ENCODE data around the gene SUGCT.

SUGCT gene

GRCh38 chr7:40133561-40134427 is 1.0 kb upstream of the SUGCT start:
- TF ChIP-seq, protein P1, sequence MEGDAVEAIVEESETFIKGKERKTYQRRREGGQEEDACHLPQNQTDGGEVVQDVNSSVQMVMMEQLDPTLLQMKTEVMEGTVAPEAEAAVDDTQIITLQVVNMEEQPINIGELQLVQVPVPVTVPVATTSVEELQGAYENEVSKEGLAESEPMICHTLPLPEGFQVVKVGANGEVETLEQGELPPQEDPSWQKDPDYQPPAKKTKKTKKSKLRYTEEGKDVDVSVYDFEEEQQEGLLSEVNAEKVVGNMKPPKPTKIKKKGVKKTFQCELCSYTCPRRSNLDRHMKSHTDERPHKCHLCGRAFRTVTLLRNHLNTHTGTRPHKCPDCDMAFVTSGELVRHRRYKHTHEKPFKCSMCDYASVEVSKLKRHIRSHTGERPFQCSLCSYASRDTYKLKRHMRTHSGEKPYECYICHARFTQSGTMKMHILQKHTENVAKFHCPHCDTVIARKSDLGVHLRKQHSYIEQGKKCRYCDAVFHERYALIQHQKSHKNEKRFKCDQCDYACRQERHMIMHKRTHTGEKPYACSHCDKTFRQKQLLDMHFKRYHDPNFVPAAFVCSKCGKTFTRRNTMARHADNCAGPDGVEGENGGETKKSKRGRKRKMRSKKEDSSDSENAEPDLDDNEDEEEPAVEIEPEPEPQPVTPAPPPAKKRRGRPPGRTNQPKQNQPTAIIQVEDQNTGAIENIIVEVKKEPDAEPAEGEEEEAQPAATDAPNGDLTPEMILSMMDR (IDR thresholded peaks at IDR 0.05) = no peak

DNA sequence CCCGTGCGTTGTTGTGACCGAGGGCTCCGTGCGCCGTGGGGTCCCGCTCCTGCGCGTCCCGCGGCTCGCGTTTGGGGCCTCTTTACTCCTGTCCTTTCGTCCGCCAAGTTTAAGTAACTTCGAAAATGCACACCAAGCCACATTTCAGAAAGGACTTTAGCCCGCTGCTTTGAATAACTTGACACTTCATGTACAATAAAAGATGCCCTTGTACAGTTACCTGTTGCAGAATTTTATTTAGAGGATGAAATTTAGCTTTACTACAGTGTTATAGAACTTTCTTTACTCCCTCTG is 459 bp downstream of the SUGCT start:
- TF ChIP-seq, protein P1 (IDR thresholded peaks at IDR 0.05) = no peak

DNA sequence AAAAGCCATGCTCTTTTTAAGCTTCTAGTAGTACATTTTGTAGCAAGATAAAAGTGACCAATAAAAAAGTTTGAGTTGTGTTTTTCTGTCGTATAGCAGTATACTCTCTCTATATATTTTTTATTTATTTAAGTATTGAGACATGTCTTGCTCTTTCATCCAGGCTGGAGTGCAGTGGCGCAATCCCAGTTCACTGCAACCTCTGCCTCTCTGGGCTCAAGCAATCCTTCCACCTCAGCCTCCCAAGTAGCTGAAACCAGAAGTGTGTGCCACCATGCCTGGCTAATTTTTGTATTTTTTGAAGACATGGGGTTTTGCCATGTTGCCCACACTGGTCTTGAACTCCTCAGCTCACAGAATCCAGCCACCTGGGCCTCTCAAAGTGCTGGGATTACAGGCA is 2.8 kb downstream of the SUGCT start:
- TF ChIP-seq, protein P1 (IDR thresholded peaks at IDR 0.05) = no peak

DNA sequence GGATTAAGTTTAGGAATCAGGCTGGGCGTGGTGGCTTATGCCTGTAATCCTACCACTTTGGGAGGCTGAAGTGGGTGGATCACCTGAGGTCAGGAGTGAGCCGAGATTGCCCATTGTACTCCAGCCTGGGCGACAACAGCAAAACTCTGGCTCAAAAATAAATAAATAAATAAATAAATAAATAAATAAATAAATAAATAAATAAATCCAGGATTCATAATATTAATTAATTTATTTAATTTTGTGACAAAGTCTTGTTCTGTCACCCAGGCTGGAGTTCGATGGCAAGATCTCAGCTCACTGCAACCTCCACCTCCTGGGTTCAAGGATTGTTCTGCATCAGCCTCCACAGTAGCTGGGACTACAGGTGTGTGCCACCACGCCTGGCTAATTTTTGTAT is 4.2 kb downstream of the SUGCT start:
- TF ChIP-seq, protein P1 (IDR thresholded peaks at IDR 0.05) = no peak

DNA sequence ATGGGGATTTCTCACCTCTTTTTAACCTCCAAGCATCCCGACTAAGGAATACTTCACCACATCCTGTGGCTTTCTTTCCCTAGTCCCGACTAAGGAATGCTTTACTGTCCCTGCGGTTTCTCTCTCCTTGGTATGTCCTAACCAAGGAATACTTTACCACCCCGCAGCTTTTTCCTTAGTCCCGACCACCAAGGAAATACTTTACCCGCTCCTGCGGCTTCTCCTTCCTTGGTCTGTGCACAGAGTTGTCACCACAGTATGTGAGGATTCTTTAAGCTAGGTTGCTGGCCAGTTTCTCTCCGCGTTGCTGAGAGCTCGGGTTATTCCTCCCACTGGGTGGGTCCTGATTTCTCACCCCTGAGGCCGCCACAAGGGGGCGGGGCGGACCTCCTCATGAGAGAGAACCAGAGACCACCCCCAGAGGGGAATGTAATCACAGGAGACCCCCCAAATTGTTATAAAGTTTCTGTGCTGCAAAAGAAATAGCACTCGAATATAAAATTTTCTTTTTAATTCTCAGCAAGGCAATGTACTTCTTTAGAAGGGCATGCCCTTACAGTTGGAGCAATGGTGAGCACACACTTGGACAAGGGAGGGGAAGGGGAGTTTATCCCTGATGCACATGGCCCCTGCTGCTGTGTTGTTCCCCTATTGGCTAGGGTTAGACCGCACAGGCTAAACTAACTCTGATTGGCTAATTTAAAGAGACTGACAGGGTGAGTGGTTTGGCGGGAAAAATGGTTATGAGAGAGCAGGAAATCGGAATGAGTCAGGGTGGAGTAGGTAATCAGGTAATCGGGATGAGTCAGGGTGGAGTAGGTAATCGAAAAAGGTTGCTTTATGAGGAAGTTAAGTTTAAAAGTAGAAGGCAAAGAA is 12.8 kb downstream of the SUGCT start:
- TF ChIP-seq, protein P1 (IDR thresholded peaks at IDR 0.05) = no peak

- TF ChIP-seq, protein P1 (IDR thresholded peaks at IDR 0.05) = no peak
Observed at GRCh38 chr7:40148671-40149070, 13.9 kb downstream of the SUGCT start.

DNA sequence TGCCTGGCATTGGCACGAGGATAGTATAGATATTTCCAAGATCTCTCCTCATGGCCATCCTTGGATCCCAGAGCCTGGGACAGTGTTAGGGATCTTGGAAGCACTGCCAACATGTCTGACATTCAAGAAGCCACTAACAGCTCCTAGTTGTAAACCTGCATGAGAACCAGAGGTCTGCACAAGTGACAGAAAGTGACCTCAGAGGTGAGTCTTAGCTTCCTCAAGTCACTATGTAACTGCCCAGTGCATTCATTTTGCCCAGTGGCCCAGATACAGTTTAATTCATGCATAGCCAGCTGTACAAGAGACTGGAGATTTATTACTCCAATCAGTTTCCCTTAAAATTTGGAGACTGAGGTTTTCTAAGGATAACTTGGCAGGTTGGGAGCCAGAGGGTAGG is 16.7 kb downstream of the SUGCT start:
- TF ChIP-seq, protein P1 (IDR thresholded peaks at IDR 0.05) = no peak
